Measurements from ENCODE around the gene CYP27A1.

The CYP27A1 gene

GRCh38 chr2:218859988-218860831, 78.3 kb downstream of the CYP27A1 start:
- no peak overlapping the region for H3K4me3 ChIP-seq (ENCODE audit: low read length)

GRCh38 chr2:218860950-218861381, 79.0 kb downstream of the CYP27A1 start:
- no peak overlapping the region for H3K4me3 ChIP-seq (ENCODE audit: low read length)

More at GRCh38 chr2:218859988-218860831, 78.3 kb downstream of the CYP27A1 start:
- no peak for TF ChIP-seq ZNF274 (IDR thresholded peaks at IDR 0.05; ENCODE audit: low read depth, low read length)

GRCh38 chr2:218861645-218862318, 79.8 kb downstream of the CYP27A1 start:
- TF ChIP-seq ZNF274 (IDR thresholded peaks at IDR 0.05; ENCODE audit: low read depth, low read length) = no peak
- no peak overlapping the region for H3K4me3 ChIP-seq (ENCODE audit: low read length)

More at GRCh38 chr2:218860950-218861381, 79.0 kb downstream of the CYP27A1 start:
- no peak for TF ChIP-seq ZNF274 (IDR thresholded peaks at IDR 0.05; ENCODE audit: low read depth, low read length)

GRCh38 chr2:218863021-218863520, 81.1 kb downstream of the CYP27A1 start:
- no peak for TF ChIP-seq ZNF274 (IDR thresholded peaks at IDR 0.05; ENCODE audit: low read depth, low read length)
- no peak overlapping the region for H3K4me3 ChIP-seq (ENCODE audit: low read length)

Measured in GM08714 (cell line).